DMS79 (cell line): ENCODE measurements around the gene THAP4.

Experiments
- DNase-seq: peaks from one replicate; lab custom pipeline; 2025; lab: John Stamatoyannopoulos, UW

THAP4 gene

DNA sequence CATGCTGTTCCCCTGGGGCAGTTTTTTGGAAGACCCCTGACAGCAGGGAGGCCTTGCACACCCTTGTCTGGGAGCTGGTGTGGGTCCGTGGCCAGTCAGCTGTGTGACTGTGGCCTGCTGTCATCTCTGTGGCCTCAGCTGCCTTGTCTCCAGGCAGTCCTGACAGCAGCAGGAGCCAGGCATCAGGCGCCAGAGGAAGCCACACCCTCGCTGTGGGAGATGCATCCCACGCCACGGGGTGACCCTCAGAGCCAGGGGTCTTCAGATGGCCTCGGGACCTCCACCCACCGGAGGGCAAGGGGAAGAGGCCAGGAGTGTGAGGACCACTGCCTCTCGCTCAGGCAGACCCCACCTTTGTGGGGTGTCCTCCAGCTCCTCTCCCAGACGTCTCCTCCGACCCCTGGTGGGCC lies 73.4 kb downstream of the THAP4 start:
- DNase-seq, result no peak

DNA sequence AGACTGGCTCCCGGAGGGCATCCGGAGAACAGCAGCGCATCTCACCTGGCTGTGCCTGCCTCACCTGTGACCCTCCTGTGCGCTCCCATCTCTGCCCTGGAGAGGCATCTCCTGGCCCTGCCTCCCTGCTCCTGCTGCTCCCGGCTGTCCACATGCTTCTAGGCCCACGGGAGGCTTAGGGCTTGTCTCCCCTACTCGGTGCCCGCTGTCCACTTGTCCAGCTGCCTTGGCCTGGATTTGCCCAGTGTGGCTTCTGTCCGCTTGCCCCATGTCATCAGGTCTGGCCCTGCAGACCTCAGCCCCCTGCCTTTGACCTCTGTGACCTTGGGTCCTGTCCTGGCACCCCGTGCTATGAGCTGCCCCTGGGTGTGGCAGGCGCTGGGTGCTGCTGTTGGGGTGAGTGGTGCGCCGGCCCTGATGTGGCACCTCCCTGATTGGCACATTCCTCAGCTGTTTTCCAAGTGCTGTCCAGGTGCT lies 73.9 kb downstream of the THAP4 start:
- no peak for DNase-seq

DNA sequence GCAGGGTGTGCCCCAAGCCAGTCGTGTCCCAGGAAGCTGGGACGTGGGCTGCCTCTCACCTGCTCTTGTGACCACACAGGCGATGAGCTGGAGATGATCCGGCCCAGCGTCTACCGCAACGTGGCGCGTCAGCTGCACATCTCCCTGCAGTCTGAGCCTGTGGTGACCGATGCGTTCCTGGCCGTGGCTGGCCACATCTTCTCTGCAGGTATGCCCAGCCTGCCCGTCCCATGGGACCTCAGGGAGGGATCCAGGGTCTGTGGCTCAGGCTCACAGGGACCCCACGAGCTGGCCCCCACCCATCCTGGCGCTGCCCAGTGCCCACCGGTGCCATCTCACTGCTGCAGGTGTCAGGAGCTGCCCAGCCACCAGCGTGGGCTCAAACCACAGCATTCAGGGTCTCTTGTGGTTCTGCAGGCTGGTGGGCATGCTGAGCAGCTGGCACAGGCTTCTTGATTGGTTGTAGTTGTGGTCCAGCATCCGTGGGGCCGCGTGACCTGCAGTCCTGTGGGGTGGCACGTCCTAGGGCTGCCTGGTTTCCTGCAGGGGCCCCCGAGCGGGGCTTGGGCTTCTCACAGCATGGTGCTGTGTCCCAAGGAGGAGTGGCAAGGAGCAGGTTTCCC lies 74.6 kb downstream of the THAP4 start:
- no peak for DNase-seq

DNA sequence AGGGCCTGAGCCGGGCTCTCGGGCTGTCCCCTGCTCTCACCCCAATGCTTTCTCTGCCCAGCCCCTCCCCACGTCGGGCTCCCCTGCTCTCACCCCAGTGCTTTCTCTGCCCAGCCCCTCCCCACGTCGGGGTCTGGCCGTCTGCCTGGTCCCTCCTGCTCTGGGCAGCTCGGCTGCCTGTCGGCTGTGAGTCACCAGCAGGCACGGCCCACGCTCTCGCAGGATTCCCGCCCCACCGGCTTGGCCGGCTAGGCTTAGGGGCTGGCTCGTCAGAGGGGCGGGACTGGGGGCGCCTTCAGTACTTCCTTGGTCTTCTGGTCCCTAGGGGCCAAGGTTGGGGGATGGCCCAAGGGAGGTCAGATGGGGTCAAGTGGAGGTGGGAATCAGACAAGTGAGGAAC lies 75.1 kb downstream of the THAP4 start:
- no peak for DNase-seq

DNA sequence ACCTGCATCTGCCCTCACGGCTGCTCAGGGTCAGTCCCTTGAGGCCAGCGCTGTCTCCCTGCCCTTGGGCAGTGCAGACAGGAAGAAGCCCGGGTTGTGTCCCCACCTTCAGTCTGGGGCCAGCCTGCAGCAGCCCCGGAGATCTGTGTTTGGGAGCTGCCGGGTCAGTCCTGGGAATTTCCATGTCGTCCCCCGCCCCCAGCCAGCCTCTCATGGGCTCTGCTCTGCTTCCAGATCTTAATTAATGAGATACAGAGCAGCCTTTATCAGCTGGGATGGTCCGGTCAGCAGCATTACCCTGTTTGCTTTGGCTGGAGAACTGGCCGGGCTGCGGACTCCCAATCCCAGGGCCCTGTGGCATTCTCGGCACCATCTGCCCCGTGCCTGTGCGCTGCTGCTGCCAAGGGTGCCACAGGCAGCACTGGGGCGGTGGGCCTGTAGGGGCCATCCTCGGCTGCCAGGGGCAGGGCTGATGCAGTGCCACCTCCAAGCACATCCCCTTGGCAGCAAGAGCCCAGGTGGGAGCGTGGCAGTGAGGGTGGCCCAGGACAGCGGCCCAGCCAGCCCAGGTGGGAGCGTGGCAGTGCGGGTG lies 76.0 kb downstream of the THAP4 start:
- DNase-seq, result no peak

DNA sequence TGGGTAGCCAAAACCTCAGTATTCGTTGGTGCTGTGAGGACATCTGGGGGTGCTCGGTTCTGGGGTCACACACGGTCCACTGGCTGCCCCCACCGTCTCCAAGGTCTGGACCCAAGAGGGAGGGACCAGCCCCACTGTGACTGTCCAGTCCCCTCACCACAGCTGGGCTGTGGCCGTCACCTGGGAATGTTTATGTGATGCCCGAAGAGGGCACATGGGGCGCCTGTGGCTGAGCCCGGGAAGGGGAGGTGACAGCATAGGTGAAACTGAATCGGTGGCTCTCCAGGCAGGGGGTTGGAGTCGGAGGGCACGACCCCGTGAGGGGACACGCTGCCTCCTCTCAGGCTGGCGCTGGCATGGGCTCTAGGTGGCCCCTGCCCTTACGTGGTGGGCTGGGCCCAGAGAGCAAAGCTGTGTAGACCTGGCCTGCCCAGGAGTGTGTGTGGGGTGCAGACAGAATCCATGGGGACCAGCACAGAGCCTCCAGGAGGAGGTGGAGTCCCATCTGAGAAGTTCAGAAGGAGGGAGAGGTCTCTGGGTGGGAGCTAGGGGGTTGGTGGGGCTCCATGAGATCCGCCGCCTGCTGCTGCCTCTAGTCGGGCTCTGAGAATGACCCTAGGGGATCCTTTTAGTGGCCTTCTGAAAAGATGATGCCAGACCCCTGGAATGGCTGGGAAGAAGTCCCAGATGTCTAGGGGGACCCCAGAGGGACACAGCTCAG lies 76.6 kb downstream of the THAP4 start:
- DNase-seq, result no peak

DNA sequence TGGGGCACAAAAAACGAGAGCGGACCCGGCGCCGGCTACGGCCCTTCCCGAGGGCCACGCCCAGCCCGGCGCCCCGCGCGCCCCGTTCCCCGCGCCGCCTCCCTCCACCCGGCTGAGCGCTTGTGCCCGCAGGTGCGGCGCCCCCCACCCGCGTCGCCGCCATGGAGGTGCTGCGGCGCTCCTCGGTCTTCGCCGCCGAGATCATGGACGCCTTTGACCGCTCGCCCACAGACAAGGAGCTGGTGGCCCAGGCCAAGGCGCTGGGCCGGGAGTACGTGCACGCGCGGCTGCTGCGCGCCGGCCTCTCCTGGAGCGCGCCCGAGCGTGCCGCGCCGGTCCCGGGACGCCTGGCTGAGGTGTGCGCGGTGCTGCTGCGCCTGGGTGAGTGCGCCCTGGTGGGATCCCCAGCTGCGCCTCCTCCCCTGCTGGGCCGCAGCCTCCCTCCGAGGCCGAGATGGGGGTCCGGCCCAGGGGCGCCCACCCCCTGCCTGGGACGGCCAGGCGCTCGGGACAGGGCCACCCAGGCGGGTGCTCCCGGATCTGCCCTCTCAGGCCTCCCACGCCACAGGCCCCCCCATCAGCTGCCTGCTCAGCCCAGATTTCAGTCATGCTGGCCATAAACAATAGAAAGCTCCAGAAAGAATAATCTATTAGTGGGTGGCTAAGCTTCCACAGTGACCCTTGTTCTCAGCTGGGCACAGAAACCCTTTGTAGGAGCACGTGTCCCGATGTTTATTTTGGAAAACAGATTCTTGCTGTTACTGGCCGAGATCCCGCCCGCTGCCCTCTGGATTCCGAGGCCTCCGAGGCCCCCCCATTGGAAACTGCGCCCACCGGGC lies 77.4 kb downstream of the THAP4 start:
- DNase-seq, result no peak

DNA sequence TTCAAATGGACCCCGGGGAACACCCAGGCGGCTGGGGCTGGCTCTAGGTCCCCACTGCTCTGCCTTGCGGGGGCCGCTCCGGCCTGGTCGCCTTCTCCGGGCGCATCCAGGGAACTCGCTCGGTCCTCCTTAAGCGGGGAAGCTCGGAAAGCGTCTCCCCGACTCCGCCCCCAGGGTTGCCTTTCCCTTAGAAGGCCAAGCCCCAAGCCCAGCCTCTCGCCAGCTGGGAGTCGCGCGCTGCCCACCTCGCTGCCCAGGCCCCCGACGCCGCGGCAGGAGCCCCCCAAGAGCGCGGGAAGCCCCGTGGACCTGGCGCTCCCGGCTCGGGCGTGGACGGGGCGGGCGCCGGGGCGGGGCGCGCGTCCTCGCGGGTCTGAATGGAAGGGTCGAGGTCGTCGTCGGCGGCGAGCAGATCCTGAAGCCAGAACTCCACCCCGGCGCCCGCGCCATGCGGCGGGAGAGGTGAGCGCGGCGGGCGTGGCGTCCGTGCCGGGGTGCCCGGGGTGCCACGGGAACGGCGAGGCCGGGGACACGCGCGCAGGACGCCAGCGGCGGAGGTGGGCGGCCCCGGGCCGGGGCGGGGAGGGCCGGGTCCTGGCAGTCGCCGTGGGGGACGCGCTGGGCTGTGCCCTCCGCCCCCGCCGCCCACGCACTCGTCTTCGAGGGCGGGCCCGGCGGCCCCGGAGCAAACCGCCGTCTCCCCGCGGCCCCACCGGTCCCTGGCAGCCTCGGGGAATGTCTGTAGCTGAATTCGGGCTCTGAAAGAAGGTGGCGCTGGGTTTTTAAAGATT lies 78.2 kb downstream of the THAP4 start, which contains the start of gene BOK:
TSS of gene BOK (plus strand) at position 214 of the 791 bp plus-strand sequence. CDS start 739 bp downstream, outside the sequence.
- peak; percentile 66 for DNase-seq

DNA sequence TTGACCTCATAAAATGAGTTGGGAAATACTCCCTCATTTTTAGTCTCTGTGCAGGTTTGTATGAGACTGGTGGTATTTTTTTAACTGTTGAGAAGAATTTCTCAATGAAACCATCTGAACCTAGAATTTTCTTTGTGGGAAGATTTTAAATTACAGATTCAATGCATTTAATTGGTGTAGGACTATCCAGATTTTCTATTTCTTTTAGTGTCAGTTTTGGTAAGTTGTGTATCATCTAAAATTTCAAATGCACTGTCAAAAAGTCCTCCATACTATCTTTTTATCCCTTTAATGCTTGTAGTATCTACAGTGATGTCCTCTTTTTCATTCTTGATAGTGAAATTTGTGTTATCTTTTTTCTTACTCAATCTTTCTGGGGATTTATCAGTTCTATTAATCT lies 80.2 kb downstream of the THAP4 start:
- no peak for DNase-seq

DNA sequence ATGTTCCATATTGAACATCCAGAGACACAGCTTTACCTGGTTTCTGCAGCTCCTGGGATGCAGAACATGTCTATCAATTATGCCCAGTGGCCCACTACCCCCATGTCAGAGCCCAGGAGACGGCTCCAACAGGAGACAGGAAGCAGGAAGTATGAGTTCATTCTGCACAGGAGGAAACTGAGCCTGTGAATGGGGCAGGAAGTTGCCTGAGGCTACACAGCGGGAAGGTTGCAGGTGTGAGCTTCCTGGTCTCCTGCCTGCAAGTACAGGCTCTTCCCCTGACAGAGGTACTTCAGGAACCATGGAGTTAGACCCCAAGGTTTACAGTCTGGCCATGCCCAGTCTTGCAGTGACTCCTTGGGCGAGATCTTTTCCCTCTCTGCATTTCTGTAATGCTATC lies 81.2 kb downstream of the THAP4 start:
- DNase-seq, result no peak

DNA sequence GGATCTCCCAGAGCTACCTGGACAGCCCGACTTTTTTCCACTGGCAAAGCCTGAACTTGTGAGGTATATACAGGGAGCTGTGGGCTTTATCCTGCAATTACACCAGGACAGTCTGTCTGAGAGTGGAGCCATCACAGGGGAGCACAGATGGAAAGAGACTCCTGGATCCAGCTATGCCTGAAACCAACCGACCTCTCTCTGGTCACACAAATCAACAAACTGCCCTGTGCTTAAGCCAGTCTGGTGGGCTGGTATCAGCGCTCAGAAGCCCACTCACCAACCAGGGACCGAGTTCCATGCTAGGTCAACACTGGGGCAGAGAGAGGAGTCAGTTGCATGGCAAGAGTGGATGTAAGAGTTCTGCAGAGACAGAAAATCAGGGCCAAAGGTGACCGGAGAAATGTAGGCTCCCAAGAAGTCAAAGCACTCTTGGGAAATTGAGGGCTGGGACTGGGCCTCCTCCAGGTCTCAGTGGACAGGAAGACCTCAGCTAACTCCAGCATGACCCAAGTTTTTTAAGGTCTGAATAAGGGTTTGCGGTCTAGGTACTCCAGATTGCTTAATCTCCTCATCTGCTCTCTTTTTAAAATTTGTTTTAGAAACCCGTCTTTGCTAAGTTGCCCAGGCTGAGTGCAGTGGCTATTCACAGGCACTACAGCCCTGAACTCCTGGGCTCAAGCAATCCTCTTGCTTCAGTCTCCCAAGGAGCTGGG lies 82.2 kb downstream of the THAP4 start:
- no peak for DNase-seq

DNA sequence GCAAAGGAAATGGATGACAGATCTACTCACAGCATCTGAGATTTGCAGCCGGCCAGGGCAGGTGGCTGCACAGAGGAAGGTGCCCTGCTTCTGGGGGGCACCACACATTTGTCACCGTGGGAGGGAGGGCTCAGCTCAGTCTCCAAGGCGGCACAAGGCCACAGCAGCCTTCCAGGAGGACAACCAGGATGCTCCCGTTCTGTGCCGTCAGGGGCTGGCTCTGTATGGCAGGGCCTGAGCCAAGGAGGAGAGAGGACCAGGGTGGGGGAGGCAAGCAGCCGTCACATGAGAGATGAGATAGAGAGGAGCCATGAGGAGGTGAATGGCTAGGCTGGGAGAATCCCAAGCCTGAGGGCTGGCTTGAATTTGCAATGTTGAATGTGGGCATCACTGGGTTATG lies 83.0 kb downstream of the THAP4 start:
- DNase-seq, result no peak

DNA sequence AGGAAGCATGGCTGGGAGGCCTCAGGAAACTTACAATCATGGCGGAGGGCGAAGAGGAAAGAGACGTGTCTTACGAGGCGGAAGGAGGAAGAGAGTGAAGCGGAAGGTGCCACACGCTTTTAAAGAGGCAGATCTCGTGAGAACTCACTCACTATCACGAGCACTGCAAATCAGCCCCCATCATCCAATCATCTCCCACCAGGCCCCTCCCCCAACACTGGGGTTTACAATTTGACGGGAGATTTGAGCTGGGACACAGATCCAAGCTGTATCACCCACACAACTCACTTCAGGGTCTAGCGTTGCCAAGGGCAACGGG lies 83.5 kb downstream of the THAP4 start:
- no peak for DNase-seq

DNA sequence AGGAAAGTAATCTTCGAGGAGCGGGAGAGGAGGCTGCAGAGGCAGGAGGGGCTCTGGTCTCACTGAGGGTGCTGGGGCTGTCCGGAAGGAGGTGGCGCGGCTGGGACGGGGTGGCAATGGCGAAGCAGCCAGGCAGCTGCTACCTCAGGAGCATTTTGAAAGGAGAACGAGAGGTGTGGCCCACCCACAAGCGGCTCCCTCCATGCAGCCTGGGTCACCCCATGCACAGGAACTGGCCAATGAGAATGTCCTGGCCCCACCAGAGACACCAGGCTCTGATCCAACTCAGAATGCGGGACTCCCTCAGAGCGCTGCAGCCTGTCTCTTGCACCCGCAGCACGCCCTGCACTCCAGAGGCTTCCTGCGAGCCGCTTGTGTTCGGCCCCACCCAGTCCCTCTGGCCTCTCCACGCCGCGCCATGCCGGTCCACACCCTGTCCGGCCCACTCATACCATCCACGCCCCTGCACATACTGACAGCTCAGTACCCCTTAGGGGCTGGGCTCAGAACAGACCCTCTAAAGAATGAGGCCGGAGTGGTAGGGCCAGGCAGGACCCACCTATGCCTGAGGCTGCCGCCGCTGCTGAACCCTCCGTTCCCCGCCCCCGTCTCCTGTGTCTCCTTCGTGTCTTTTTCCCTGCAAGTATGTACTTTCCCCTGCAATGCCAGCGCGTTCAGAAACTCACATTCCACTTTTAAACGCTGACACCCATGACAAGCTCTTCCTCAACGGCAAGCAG lies 84.8 kb downstream of the THAP4 start:
- peak; percentile 24 for DNase-seq

DNA sequence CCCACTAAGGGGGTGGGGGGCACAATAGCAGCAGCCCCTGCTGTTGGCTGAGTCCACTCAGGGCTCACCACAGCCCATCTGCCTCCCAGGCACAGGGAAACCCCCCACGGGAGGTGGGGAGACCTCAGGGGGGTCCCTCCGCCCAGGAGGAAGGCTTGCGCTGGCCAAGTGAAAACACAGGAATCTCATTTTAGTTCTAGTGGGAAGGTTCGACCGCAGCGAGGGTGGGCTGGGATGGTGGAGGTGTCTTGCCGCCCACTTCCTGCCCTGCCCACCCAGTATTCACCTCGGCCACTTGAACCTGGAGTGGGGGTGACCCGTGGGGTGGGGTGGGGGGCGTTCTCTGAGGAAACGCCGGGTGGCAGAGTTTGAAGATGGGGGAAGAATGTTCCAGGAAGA lies 85.4 kb downstream of the THAP4 start:
- DNase-seq, result no peak

DNA sequence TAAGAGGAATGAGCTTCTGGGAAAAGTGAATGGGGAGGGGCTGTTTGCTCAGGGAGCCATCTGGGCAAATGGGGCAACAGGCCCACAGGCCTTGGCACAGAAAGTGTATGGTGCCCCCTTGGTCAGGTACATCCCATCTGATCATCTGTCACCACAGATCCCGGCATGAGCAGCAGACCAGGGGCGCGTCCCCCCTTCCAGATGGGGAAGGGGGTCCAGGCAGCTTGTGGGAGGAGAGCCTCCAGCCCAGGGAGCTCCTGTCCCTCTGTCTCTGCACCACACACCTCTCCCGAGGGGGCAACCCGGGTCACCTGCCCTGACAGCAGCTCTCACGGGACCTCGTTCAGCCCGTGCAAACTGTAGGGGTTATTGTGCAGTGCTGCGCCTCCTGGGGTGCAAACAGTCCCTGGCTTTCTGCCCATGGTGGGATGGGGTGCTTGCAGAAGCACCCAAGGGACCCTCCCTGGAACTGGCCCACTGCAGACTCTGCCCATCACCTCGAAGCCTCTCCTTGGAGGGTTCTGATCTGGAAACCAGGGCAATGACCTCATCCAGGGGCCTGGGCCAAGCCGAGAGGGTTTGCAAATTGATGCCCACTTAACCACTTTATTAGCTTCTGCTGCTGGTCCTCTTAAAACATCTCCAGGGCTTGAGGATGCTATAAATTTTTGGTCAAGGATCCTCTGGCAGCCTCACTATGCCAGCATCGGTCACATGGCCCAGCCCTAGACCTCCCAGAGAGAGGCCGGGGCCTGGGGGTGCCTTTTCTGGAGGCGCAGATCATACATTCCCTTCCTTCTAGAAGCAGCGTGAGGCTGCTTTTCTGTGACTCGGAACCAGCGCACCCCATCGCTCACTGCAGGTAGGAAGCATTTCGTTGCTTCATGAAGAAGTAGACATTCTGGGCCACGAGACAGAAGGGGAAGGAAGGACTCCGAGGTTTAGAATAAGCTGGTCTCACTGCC lies 86.1 kb downstream of the THAP4 start:
- peak; percentile 96 for DNase-seq

DNA sequence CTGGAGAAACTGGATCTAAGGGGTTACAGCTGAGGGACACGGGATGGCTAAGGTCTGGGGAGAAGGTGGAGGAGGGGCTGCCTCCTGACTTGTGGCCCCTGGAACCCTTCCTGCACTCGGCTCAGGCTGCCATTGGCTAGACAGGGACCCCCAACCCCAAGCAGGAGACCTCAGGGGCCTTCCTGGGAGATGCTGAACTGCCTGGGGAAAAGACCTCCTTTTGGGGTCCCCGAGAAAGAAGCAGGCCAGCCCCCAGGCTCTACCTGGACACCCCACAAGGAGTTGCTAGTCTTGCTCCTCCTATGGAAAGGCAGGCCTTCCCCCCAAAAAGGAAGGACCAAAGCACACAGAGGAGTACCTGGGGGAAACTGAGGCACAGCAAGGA lies 88.5 kb downstream of the THAP4 start:
- no peak for DNase-seq

DNA sequence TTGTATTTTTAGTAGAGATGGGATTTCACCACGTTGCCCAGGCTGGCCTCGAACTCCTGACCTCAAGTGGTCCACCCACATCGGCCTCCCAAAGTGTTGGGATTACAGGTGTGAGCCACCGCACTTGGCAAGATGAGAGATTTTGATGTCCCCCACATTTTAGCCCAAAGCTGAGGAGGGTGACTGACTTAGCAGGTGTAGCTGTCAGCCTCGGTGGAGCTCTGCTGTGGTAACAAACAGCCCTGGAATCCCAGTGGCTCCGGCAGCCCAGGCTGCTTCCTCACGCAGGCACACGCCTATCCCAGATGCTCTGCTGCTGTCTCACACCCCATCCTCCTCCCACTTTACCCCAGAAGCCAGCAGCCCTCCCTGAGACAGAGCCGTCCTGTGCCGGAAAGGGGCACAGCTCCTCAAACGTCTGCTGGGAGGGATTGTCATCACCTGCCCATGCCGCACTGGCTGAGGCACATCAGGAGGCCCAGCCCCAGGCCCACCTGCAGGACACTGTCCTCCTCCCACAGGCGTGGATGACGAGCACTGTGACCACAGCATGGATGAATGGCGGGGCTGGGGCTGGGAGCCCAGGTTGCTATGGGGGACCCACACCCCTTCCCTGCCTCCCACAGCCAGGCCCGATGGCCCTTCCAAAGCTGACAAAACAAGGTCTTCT lies 89.0 kb downstream of the THAP4 start:
- DNase-seq, result no peak
